PC-3 (cell line): ENCODE data around the gene DAPK1. TPM values are rescaled to one million over a fixed set of nuclear protein-coding genes. Genes with fewer than 3 reads are reported as not detected.

Source experiments
- ATAC-seq: fragments of 200-7000 bp; cut with Tn5 transposase; 2 replicates; pipeline ENCODE4 v1.9.1; 2020; ENCODE audit warnings: mild to moderate bottlenecking, moderate library complexity
- BruUV-seq: library from RNA; stranded (reverse); fragments of 400-500 nt; replicated peaks from 2 replicates; lab custom pipeline; 2021; lab: Mats Ljungman, UMichigan
- CTCF ChIA-PET: fragments of 300-600 bp; sonication (Branson Sonifier 250); formaldehyde crosslinking; loops from one replicate; lab custom pipeline; 2022; ENCODE audit warnings: antibody characterized with exemption; lab: Charles Lee
- POLR2A ChIA-PET: fragments of 300-600 bp; sonication (Branson Sonifier 250); formaldehyde crosslinking; loops from one replicate; lab custom pipeline; 2022; ENCODE audit warnings: antibody characterized with exemption; ENCODE audit not compliant: unreplicated experiment; lab: Charles Lee
- DNase-seq: peaks from one replicate; pipeline ENCODE4 v3.0.0-alpha.2; 2015
- H2AFZ ChIP-seq: fragments of 300-600 bp; sonication (generic); 2 replicates; pipeline ENCODE4 v1.6.0; 2016; ENCODE audit warnings: antibody characterized with exemption, low read length
- H3F3A ChIP-seq: fragments of 300-600 bp; sonication (generic); one replicate; pipeline ENCODE4 v1.6.0; 2017; ENCODE audit warnings: antibody characterized with exemption, low read length, control low read depth, mild to moderate bottlenecking; ENCODE audit not compliant: unreplicated experiment
- H3K27ac ChIP-seq: fragments of 300-600 bp; sonication (generic); 2 replicates; pipeline ENCODE4 v1.5.1; 2016; ENCODE audit warnings: mild to moderate bottlenecking, low read length
- H3K27me3 ChIP-seq: fragments of 300-600 bp; sonication (generic); 2 replicates; pipeline ENCODE4 v1.6.1; 2016; ENCODE audit warnings: low read length, mixed read lengths
- H3K36me3 ChIP-seq: fragments of 300-600 bp; sonication (generic); 2 replicates; pipeline ENCODE4 v1.6.1; 2016; ENCODE audit warnings: low read depth, mixed run types, low read length, mixed read lengths
- H3K4me1 ChIP-seq: fragments of 300-600 bp; sonication (generic); 2 replicates; pipeline ENCODE4 v1.5.1; 2016; ENCODE audit warnings: low read length; ENCODE audit not compliant: insufficient read depth
- H3K4me2 ChIP-seq: fragments of 300-600 bp; sonication (generic); 2 replicates; pipeline ENCODE4 v1.6.0; 2016; ENCODE audit warnings: low read length
- H3K4me3 ChIP-seq: fragments of 300-600 bp; sonication (generic); 2 replicates; pipeline ENCODE4 v1.5.1; 2016; ENCODE audit warnings: mild to moderate bottlenecking, low read length, mixed read lengths
- H3K79me2 ChIP-seq: fragments of 300-600 bp; sonication (generic); 2 replicates; pipeline ENCODE4 v1.6.1; 2017; ENCODE audit warnings: low read length, mixed read lengths
- H3K9ac ChIP-seq: fragments of 300-600 bp; sonication (generic); 2 replicates; pipeline ENCODE4 v1.6.0; 2016; ENCODE audit warnings: mild to moderate bottlenecking, low read length
- H3K9me2 ChIP-seq: fragments of 300-600 bp; sonication (generic); replicated peaks from 2 replicates; pipeline ENCODE4 v1.6.1; 2016; ENCODE audit warnings: mixed run types, low read length, mixed read lengths
- H3K9me3 ChIP-seq: fragments of 300-600 bp; sonication (generic); 2 replicates; pipeline ENCODE4 v1.6.1; 2016; ENCODE audit warnings: low read length, mixed read lengths
- H4K20me1 ChIP-seq: fragments of 300-600 bp; sonication (generic); 2 replicates; pipeline ENCODE4 v1.6.1; 2016; ENCODE audit warnings: low read length, mixed read lengths
- EZH2 ChIP-seq: fragments of 300-600 bp; sonication (generic); IDR thresholded peaks from one replicate; pipeline ENCODE4 v1.6.1; 2017; ENCODE audit warnings: antibody characterized with exemption, mild to moderate bottlenecking, low read length; ENCODE audit not compliant: unreplicated experiment
- EZH2phosphoT487 ChIP-seq: fragments of 300-600 bp; sonication (generic); IDR thresholded peaks from 2 replicates; pipeline ENCODE4 v1.6.1; 2018; ENCODE audit warnings: mild to moderate bottlenecking, antibody characterized with exemption, low read length, borderline replicate concordance
- intact Hi-C: fragments of 100-400 bp; cut with micrococcal nuclease; formaldehyde crosslinking; loops from 2 replicates; pipeline ENCODE4 v1.9.0; 2023
- total RNA-seq: library from RNA; depleted of rRNA; stranded (reverse); fragments of >200 nt; gene quantifications from 2 replicates; pipeline ENCODE4 v1.2.3, GENCODE V29; 2014
- TF ChIP-seq, protein P1 (sequence below): fragments of 300-600 bp; sonication (generic); conservative IDR thresholded peaks from 2 replicates; pipeline ENCODE4 v1.5.1; 2017; ENCODE audit warnings: antibody characterized with exemption, low read depth, mild to moderate bottlenecking, low read length

The DAPK1 gene
- total RNA-seq, 1 experiment from 2014 or later: not detected

DNA sequence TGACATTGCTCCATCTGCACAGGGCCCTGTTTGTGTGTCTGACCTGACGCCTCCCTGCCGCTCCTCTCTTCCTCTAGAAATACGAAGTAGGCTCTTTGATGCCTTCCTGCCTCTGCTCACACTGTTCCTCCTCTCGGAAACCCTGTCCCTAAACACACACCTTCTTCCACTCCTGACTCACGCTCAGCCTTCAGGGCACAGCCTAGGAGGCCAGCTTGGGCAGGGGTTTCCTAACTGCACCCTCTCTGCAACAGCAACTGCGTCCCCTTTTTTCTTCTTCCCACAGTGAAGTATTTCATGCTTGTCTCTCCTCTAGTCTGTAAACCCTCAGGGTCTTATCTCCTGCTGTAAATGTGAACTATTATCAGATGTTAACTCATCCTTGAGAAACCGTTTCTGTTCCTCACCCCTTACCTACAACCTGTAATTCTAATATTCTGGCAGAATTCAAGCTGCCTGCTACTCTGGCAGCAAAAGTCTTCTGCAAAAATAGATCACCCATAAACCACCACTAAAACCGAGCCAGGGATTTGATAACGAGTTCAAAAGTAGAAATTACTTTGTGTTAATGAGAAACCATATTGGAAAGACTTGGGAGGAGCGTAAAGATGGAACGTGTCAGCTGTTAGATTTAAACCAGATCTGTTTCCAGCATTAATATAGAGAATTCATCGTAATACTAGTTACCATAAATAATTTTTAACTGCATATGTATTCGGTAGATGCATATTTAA, 100.2 kb downstream of the DAPK1 start:
- TF ChIP-seq EZH2phosphoT487: no peak
- TF ChIP-seq, protein P1, sequence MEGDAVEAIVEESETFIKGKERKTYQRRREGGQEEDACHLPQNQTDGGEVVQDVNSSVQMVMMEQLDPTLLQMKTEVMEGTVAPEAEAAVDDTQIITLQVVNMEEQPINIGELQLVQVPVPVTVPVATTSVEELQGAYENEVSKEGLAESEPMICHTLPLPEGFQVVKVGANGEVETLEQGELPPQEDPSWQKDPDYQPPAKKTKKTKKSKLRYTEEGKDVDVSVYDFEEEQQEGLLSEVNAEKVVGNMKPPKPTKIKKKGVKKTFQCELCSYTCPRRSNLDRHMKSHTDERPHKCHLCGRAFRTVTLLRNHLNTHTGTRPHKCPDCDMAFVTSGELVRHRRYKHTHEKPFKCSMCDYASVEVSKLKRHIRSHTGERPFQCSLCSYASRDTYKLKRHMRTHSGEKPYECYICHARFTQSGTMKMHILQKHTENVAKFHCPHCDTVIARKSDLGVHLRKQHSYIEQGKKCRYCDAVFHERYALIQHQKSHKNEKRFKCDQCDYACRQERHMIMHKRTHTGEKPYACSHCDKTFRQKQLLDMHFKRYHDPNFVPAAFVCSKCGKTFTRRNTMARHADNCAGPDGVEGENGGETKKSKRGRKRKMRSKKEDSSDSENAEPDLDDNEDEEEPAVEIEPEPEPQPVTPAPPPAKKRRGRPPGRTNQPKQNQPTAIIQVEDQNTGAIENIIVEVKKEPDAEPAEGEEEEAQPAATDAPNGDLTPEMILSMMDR: no peak
- TF ChIP-seq EZH2: no peak
- H3K9me2 ChIP-seq: no peaks in the 10 kb centered on the region
- no peaks in the 10 kb centered on the region for H3K4me1 ChIP-seq
- H3K27ac ChIP-seq: no peak overlapping the region
- ChIA-PET CTCF (no interaction called here), POLR2A (no interaction called here)
- H2AFZ ChIP-seq: no peak overlapping the region
- peaks cover 49% of the 10 kb centered on the region for H3K27me3 ChIP-seq
- DNase-seq (no peak), ATAC-seq (no peak)
- no peak overlapping the region for H3K4me3 ChIP-seq
- no peaks in the 10 kb centered on the region for H3K36me3 ChIP-seq
- BruUV-seq: no TSS peak
- H3F3A ChIP-seq: no peaks in the 10 kb centered on the region
- intact Hi-C loops: no loop called here
- H4K20me1 ChIP-seq: no peaks in the 10 kb centered on the region
- H3K4me2 ChIP-seq: no peak overlapping the region
- H3K9ac ChIP-seq: no peak overlapping the region
- H3K79me2 ChIP-seq: no peaks in the 10 kb centered on the region
- H3K9me3 ChIP-seq: no peaks in the 10 kb centered on the region

DNA sequence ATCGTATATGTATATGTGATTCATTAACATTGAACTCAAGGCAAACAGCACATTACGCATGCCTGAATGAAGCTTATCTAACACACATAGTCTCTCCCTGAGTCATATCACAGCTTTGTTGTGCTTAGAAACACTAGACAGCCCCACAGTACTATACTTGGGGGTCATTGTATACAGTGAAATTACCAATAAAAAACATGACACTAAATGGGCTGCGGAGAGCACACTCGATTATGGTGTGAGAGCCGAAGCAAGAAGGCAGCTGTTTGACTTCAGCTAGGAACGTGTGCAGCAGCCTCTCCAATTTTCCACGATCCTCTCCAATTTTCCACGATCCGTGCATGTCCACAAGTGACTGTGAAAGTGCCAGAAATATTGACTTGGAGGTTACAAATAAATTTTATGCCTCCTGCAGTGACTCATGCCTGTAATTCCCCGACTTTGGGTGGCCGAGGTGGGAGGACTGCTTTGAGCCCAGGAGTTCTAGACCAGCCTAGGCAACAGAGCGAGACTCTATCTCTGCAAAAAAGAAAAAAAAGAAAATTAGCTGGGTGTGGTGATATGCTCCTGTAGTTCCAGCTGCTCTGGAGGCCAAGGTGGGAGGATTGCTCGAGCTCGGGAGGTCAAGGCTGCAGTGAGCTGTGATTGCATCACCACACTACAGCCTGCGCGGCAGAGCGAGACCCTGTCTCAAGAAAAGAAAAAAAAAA, 102.4 kb downstream of the DAPK1 start:
- Histone ChIP-seq H3K9me2 (no peaks in the 10 kb centered on the region), H3K4me3 (no peak overlapping the region), H3K79me2 (no peaks in the 10 kb centered on the region), H3K4me2 (peak overlapping the region; percentile 39; the same call in 1 of the 2 replicates), H3K27ac (no peak overlapping the region), H3K9me3 (no peaks in the 10 kb centered on the region), H3K36me3 (no peaks in the 10 kb centered on the region), H3K27me3 (peaks cover 70% of the 10 kb centered on the region), H4K20me1 (no peaks in the 10 kb centered on the region), H2AFZ (no peak overlapping the region), H3K9ac (no peak overlapping the region), H3K4me1 (no peaks in the 10 kb centered on the region), H3F3A (no peaks in the 10 kb centered on the region)
- no peak for ATAC-seq
- intact Hi-C loops: no loop called here
- TF ChIP-seq EZH2: no peak
- TF ChIP-seq, protein P1: no peak
- TF ChIP-seq EZH2phosphoT487: no peak
- POLR2A ChIA-PET: no interaction called here
- CTCF ChIA-PET: no interaction called here
- BruUV-seq: no TSS peak
- DNase-seq: peak; percentile 57

DNA sequence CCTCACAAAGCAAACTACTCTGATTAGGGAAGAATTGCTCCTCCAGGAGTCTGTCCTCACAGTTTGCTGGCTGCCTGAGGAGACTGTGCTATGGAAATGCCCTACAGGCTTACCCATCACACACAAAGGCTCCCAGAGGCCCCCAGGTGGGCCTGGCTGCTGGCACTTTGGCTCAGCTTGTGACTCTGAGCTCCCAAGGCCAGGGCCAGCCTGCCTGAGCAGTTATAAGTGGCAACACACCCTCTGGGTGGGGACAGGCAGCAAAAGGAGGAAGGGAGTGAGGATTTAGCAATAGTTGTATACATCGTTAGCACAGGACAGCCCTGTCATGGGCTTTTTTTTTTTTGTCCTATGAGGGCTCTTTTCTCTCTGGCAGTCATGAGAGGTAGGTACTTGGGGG, 103.5 kb downstream of the DAPK1 start:
- Histone ChIP-seq H3K9me2 (no peaks in the 10 kb centered on the region), H2AFZ (no peak overlapping the region), H3K9ac (no peak overlapping the region), H3K36me3 (no peaks in the 10 kb centered on the region), H3F3A (no peaks in the 10 kb centered on the region), H3K27ac (no peak overlapping the region), H3K9me3 (no peaks in the 10 kb centered on the region), H3K4me2 (no peak overlapping the region), H4K20me1 (no peaks in the 10 kb centered on the region), H3K4me1 (no peaks in the 10 kb centered on the region), H3K79me2 (no peaks in the 10 kb centered on the region), H3K4me3 (no peak overlapping the region), H3K27me3 (peaks cover 70% of the 10 kb centered on the region)
- intact Hi-C loops: no loop called here
- no peak for ATAC-seq
- no TSS peak for BruUV-seq
- no peak for TF ChIP-seq EZH2phosphoT487
- ChIA-PET CTCF (no interaction called here), POLR2A (no interaction called here)
- DNase-seq: no peak
